Stimulated activated CD4-positive, alpha-beta T cell treated with anti-CD3 and anti-CD28 coated beads, Interleukin-1b, Interleukin-23, amount 100 ng/mL, for 24 hours (primary cell): ENCODE data around the gene PMM2.

ENCODE experiments used
- DNase-seq, 4 experiments: peaks; one replicate each; pipeline ENCODE4 v3.0.0-alpha.2; 2020; ENCODE audit warnings: low read depth in 4 of 4, low spot score in 1 of 4

The PMM2 gene

GRCh38 chr16:8849411-8850011 lies 51.9 kb downstream of the PMM2 start:
- DNase-seq, result no peak

DNA sequence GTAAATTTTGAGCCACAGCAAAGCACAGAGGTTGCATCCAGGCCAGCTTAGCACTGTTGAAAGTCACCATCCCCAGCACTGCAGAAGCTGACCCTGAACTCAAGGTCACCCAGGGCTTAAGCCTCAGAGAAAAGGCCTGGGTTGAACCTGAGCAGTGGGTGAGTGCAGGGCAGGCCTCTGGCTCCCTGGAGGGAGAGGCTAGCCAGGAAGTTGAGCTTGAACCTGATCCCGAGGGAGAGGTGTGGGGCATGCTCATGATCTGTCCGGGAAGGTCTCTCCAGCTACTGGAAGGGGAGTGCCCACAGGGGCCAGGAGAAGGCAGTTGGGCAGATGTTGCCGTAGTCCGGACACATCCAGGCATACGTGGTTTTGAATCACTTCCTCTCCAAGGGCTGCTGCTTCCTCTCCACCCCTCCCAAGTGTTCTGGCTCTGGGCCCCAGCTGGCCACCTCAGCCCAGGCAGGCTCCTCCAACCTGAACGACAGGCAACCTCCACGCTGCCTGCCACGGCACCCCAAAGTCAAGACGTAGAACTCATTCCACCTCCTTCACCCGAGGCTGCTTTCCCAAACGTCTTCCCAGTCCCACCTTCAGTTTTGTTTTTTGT lies 52.7 kb downstream of the PMM2 start:
- no peak for DNase-seq

- DNase-seq, result no peak
These were observed 54.2 kb downstream of the PMM2 start for GRCh38 chr16:8851761-8852403.

- no peak for DNase-seq
These were observed 54.9 kb downstream of the PMM2 start for GRCh38 chr16:8852534-8852933.

- DNase-seq, result no peak
These were observed 55.5 kb downstream of the PMM2 start for GRCh38 chr16:8853150-8853549.

DNA sequence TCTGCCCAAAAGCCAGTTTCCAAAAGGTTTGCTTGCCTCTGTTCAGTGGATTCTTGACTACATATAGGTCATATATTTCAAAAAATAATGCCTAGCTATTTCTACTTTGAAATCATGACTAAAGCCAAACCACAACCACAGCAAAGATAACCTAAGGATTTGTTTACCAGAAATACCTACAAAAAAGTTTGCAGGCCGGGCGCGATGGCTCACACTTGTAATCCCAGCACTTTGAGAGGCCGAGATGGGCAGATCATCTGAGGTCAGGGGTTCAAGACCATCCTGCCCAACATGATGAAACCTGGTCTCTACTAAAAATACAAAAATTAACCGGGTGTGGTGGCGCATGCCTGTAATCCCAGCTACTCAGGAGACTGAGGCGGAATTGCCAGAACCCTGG lies 56.0 kb downstream of the PMM2 start:
- DNase-seq, result no peak

DNA sequence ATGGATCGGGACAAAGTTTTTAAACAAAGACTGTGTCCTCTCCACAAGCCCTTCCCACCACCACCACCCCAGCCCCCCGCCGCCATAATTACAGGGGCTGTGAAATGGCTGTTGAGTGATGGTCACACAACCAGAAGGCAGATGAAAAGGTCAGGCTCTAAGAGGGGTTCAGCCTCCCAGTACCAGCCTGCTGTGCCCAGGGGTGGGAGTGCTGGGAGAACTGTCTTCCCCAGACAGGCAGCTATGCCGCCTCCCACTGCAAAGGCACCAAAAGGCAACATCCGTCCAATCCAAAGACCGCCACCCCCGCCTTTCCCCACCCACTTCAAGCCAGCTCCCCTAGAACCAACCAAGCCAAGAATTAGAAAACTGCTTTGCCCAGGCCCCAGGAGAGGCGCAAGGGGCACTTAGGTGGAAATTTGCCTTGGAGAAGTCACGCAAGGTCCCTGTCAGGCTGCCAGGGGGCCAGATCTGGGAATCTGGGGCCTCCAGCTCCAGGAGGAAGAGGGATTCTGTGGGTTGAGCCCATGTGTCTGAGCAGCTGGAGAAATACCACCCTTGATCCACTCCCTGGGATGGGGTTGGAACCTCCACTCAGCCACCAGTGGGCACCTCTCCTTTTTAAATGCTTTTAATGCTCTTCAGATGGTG lies 56.8 kb downstream of the PMM2 start:
- DNase-seq, result no peak

GRCh38 chr16:8855051-8855786 lies 57.6 kb downstream of the PMM2 start:
- no peak for DNase-seq

GRCh38 chr16:8855972-8856371 lies 58.3 kb downstream of the PMM2 start:
- no peak for DNase-seq

- no peak for DNase-seq
These were observed 61.6 kb downstream of the PMM2 start for GRCh38 chr16:8858994-8859912.

- no peak for DNase-seq
These were observed 62.6 kb downstream of the PMM2 start for GRCh38 chr16:8859913-8860881.

DNA sequence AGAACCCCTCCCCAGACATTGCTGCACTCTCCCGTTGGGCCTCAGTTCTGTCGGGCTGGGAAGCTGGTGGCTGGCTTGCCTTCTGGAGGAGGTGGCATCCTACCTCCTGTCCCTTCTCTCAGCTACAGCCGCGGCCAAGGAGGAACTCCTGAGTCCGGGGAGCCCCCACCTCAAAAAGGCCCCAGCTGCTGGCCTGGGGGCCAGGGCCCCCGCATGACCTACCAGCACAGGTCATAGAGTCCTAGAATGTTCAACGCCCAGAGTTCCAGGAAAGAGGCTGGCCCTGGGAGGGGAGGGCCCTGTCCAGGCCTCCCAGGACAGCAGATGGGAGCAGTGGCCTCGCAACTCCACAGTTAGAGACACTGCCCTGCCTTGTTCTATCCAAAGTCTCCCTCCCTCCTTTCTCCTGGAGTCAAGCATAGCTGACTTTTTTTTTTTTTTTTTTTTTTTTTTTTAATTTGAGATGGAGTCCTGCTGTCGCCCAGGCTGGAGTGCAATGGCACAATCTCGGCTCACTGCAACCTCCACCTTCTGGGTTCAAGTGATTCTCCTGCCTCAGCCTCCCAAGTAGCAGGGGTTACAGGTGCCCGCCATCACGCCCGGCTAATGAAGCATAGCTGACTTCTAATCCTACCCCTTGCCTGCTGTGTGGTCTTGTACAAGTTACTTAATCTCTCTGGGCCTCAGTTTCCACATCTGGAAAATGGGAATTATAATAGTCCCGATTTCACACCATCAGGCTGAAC lies 64.1 kb downstream of the PMM2 start:
- no peak for DNase-seq

- no peak for DNase-seq
These were observed 64.9 kb downstream of the PMM2 start for GRCh38 chr16:8862309-8863130.

- DNase-seq, result no peak
These were observed 66.2 kb downstream of the PMM2 start for GRCh38 chr16:8863594-8864424.

- no peak for DNase-seq
These were observed 67.0 kb downstream of the PMM2 start for GRCh38 chr16:8864480-8865110.

GRCh38 chr16:8865145-8865882 lies 67.7 kb downstream of the PMM2 start:
- no peak for DNase-seq
